ENCODE data around the gene SH2D5.

The SH2D5 gene

GRCh38 chr1:20753589-20753988, 21.1 kb upstream of the SH2D5 start:
- no peak for TF ChIP-seq EZH2 (optimal IDR thresholded peaks at IDR 0.05; ENCODE audit: low read depth, low read length)
- no peak for TF ChIP-seq CTCF (IDR thresholded peaks at IDR 0.05; ENCODE audit: low read length)
- TF ChIP-seq EZH2phosphoT487 (IDR thresholded peaks at IDR 0.05; ENCODE audit: low read length), result no peak
- Histone ChIP-seq H3K36me3 (replicated peaks; ENCODE audit: insufficient read depth, low read length) (peaks cover 11% of the 10 kb centered on the region), H3F3A (ENCODE audit: insufficient read depth, low read length) (0 out of 2 replicates have a peak, but pooled peaks cover 5% of the 10 kb centered on the region), H3K9ac (ENCODE audit: low read length) (no peak overlapping the region), H3K4me2 (ENCODE audit: low read depth, low read length) (no peak overlapping the region), H3K79me2 (ENCODE audit: low read length) (0 out of 2 replicates have a peak, but pooled peaks cover 8% of the 10 kb centered on the region), H3K4me1 (ENCODE audit: low read length) (no peaks in the 10 kb centered on the region), H3K4me3 (ENCODE audit: low read length) (no peak overlapping the region), H3K9me3 (replicated peaks; ENCODE audit: insufficient read depth, low read length) (no peaks in the 10 kb centered on the region), H3K9me2 (replicated peaks; ENCODE audit: insufficient read depth, low read length) (no peaks in the 10 kb centered on the region), H4K20me1 (ENCODE audit: insufficient read depth, low read length) (no peaks in the 10 kb centered on the region), H3K27ac (ENCODE audit: low read length) (no peak overlapping the region), H2AFZ (ENCODE audit: low read length) (no peak overlapping the region), H3K27me3 (replicated peaks; ENCODE audit: insufficient read depth, low read length) (no peaks in the 10 kb centered on the region)
- DNase-seq, result no peak

DNA sequence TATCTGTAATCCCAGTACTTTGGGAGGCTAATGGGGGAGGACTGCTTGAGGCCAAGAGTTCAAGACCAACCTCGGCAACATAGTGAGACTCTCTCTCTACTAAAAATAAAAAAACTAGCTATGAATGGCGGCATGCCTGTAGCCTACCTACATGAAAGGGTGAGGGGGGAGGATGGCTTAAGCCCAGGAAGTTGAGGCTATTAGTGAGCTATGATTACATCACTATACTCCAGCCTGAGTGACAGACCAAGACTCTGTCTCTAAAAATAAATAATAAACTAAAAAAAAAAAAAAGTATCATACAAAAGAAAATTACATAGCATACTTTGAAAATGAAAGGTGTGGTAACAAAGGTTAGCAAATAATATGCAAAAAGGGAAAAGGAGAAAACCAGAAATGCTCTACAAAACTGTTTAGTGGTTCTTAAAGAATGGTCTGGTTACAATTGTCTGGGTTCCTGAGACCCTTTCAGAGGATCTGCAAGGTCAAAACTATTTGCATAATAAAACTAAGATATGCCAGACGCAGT, 19.0 kb upstream of the SH2D5 start:
- no peaks in the 10 kb centered on the region for H3K27me3 ChIP-seq (replicated peaks; ENCODE audit: insufficient read depth, low read length)
- no peaks in the 10 kb centered on the region for H3K9me3 ChIP-seq (replicated peaks; ENCODE audit: insufficient read depth, low read length)
- H3K27ac ChIP-seq (ENCODE audit: low read length), result no peak overlapping the region
- H3K9me2 ChIP-seq (replicated peaks; ENCODE audit: insufficient read depth, low read length), result no peaks in the 10 kb centered on the region
- no peaks in the 10 kb centered on the region for H3K4me1 ChIP-seq (ENCODE audit: low read length)
- TF ChIP-seq EZH2 (optimal IDR thresholded peaks at IDR 0.05; ENCODE audit: low read depth, low read length) (no peak), CTCF (IDR thresholded peaks at IDR 0.05; ENCODE audit: low read length) (no peak), EZH2phosphoT487 (IDR thresholded peaks at IDR 0.05; ENCODE audit: low read length) (no peak)
- no peak overlapping the region for H3K4me2 ChIP-seq (ENCODE audit: low read depth, low read length)
- 0 out of 2 replicates have a peak, but pooled peaks cover 5% of the 10 kb centered on the region for H3F3A ChIP-seq (ENCODE audit: insufficient read depth, low read length)
- H3K4me3 ChIP-seq (ENCODE audit: low read length), result no peak overlapping the region
- no peak for DNase-seq
- H3K9ac ChIP-seq (ENCODE audit: low read length), result no peak overlapping the region
- no peak overlapping the region for H2AFZ ChIP-seq (ENCODE audit: low read length)
- peaks cover 18% of the 10 kb centered on the region for H3K36me3 ChIP-seq (replicated peaks; ENCODE audit: insufficient read depth, low read length)
- H4K20me1 ChIP-seq (ENCODE audit: insufficient read depth, low read length), result no peaks in the 10 kb centered on the region
- H3K79me2 ChIP-seq (ENCODE audit: low read length), result 0 out of 2 replicates have a peak, but pooled peaks cover 8% of the 10 kb centered on the region

DNA sequence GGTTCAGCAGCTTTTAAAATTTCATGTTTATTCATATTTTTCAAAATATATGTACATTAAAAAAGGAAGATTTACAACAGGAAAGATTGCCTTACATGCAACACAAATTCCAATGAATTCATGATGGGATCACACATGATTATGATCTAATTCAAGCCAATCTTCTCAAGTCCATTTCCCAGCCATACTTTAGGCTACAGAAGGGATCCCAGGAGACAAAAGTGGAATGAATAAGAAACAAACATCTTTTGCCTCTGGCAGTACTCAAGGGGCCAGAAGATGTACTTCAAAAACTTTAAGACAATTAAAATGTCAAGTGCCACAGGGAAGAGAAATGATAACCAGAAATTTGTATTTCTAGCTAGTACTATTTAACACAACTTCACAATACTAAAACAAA, 10.2 kb upstream of the SH2D5 start:
- TF ChIP-seq CTCF (IDR thresholded peaks at IDR 0.05; ENCODE audit: low read length) (no peak), EZH2 (optimal IDR thresholded peaks at IDR 0.05; ENCODE audit: low read depth, low read length) (no peak), EZH2phosphoT487 (IDR thresholded peaks at IDR 0.05; ENCODE audit: low read length) (no peak)

More for the DNA sequence above, 10.2 kb upstream of the SH2D5 start:
- no peak overlapping the region for H3K27ac ChIP-seq (ENCODE audit: low read length)
- H4K20me1 ChIP-seq (ENCODE audit: insufficient read depth, low read length), result no peaks in the 10 kb centered on the region
- H2AFZ ChIP-seq (ENCODE audit: low read length), result no peak overlapping the region
- H3K4me3 ChIP-seq (ENCODE audit: low read length), result no peak overlapping the region
- H3K9me2 ChIP-seq (replicated peaks; ENCODE audit: insufficient read depth, low read length), result no peaks in the 10 kb centered on the region
- peaks cover 18% of the 10 kb centered on the region; the same call in 1 of the 2 replicates for H3K36me3 ChIP-seq (replicated peaks; ENCODE audit: insufficient read depth, low read length)
- no peaks in the 10 kb centered on the region for H3K27me3 ChIP-seq (replicated peaks; ENCODE audit: insufficient read depth, low read length)
- no peak overlapping the region for H3K9ac ChIP-seq (ENCODE audit: low read length)
- no peak for DNase-seq
- H3K79me2 ChIP-seq (ENCODE audit: low read length), result no peaks in the 10 kb centered on the region
- no peaks in the 10 kb centered on the region for H3K9me3 ChIP-seq (replicated peaks; ENCODE audit: insufficient read depth, low read length)
- H3F3A ChIP-seq (ENCODE audit: insufficient read depth, low read length), result no peaks in the 10 kb centered on the region
- H3K4me2 ChIP-seq (ENCODE audit: low read depth, low read length), result no peak overlapping the region
- no peaks in the 10 kb centered on the region for H3K4me1 ChIP-seq (ENCODE audit: low read length)

Measured in MM.1S (cell line).